WTC11 (cell line): ENCODE measurements around the gene CEACAM3. TPM values are rescaled to one million over a fixed set of nuclear protein-coding genes. Genes with fewer than 3 reads are reported as not detected.

Source experiments
- ATAC-seq: fragments of 200-7000 bp; cut with Tn5 transposase; 2 replicates; pipeline ENCODE4 v1.10.0; 2021; ENCODE audit warnings: mild to moderate bottlenecking, moderate library complexity
- CTCF ChIA-PET: fragments of 300-600 bp; sonication (Branson Sonifier 250); formaldehyde crosslinking; loops from one replicate; lab custom pipeline; 2021; ENCODE audit warnings: antibody characterized with exemption; lab: Charles Lee
- POLR2A ChIA-PET: fragments of 350-600 bp; sonication (Branson Sonifier 250); formaldehyde crosslinking; loops from one replicate; lab custom pipeline; 2021; ENCODE audit warnings: antibody characterized with exemption; lab: Charles Lee
- DNase-seq: peaks from one replicate; pipeline ENCODE4 v3.0.0; 2021; ENCODE audit warnings: low spot score
- H3K27ac Mint-ChIP-seq: 2 replicates; pipeline ENCODE4 v1.8.0; 2021; ENCODE audit warnings: mixed read lengths
- H3K27me3 Mint-ChIP-seq: 2 replicates; pipeline ENCODE4 v1.8.0; 2021; ENCODE audit warnings: low read depth, mild to moderate bottlenecking, moderate library complexity, mixed read lengths
- H3K36me3 Mint-ChIP-seq: 2 replicates; pipeline ENCODE4 v1.8.0; 2021; ENCODE audit warnings: mixed read lengths
- H3K4me1 Mint-ChIP-seq: 2 replicates; pipeline ENCODE4 v1.8.0; 2022; ENCODE audit warnings: mixed read lengths
- H3K4me3 Mint-ChIP-seq: 2 replicates; pipeline ENCODE4 v1.8.0; 2021; ENCODE audit warnings: mild to moderate bottlenecking, moderate library complexity, mixed read lengths
- H3K9me3 Mint-ChIP-seq: 2 replicates; pipeline ENCODE4 v1.8.0; 2021; ENCODE audit warnings: mixed read lengths
- CREB1 ChIP-seq: sonication (generic); formaldehyde crosslinking; IDR thresholded peaks from 2 replicates; pipeline ENCODE4 v1.8.0; 2023; ENCODE audit warnings: mild to moderate bottlenecking, missing genetic modification reagents
- FOXP1 ChIP-seq: sonication (generic); formaldehyde crosslinking; IDR thresholded peaks from 2 replicates; pipeline ENCODE4 v1.8.0; 2022; ENCODE audit warnings: missing genetic modification reagents, mild to moderate bottlenecking, moderate library complexity, borderline replicate concordance
- IRF1 ChIP-seq: sonication (generic); formaldehyde crosslinking; IDR thresholded peaks from 2 replicates; pipeline ENCODE4 v1.8.0; 2023; ENCODE audit warnings: missing genetic modification reagents
- IRF2 ChIP-seq: sonication (generic); formaldehyde crosslinking; IDR thresholded peaks from 2 replicates; pipeline ENCODE4 v1.8.0; 2022; ENCODE audit warnings: low read depth, missing genetic modification reagents, borderline replicate concordance
- JAZF1 ChIP-seq: fragments of 250-450 bp; sonication (Bioruptor Pico); IDR thresholded peaks from 2 replicates; pipeline ENCODE4 v1.9.0; 2021; ENCODE audit warnings: moderate library complexity, mild to moderate bottlenecking, inconsistent platforms
- PRRX2 ChIP-seq: fragments of 250-450 bp; sonication (Bioruptor Pico); IDR thresholded peaks from 2 replicates; pipeline ENCODE4 v1.8.0; 2021; ENCODE audit warnings: mild to moderate bottlenecking
- ZNF121 ChIP-seq: sonication (generic); formaldehyde crosslinking; IDR thresholded peaks from 2 replicates; pipeline ENCODE4 v1.8.0; 2023; ENCODE audit warnings: missing genetic modification reagents
- ZNF138 ChIP-seq: sonication (generic); formaldehyde crosslinking; conservative IDR thresholded peaks from 2 replicates; pipeline ENCODE4 v1.8.1; 2022; ENCODE audit warnings: mild to moderate bottlenecking, moderate library complexity, missing genetic modification reagents
- ZNF416 ChIP-seq: fragments of 250-450 bp; sonication (Bioruptor Pico); IDR thresholded peaks from 2 replicates; pipeline ENCODE4 v1.9.0; 2021; ENCODE audit warnings: mild to moderate bottlenecking, inconsistent platforms
- ZNF425 ChIP-seq: fragments of 250-450 bp; sonication (Bioruptor Pico); conservative IDR thresholded peaks from 2 replicates; pipeline ENCODE4 v1.9.0; 2021; ENCODE audit warnings: mild to moderate bottlenecking
- total RNA-seq: library from RNA; stranded (reverse); gene quantifications from 3 replicates; pipeline ENCODE4 v1.2.3, GENCODE V29; 2021
- TF ChIP-seq, protein P1 (sequence below): fragments of 200-600 bp; IDR thresholded peaks from 2 replicates; pipeline ENCODE4 v1.8.0; 2022; ENCODE audit warnings: antibody characterized with exemption
- TF ChIP-seq, protein P2 (sequence below): sonication (generic); formaldehyde crosslinking; IDR thresholded peaks from 2 replicates; pipeline ENCODE4 v1.8.1; 2022; ENCODE audit warnings: mild to moderate bottlenecking, missing genetic modification reagents, moderate library complexity, borderline replicate concordance
- TF ChIP-seq, protein P3 (sequence below): sonication (generic); formaldehyde crosslinking; IDR thresholded peaks from 2 replicates; pipeline ENCODE4 v1.8.0; 2022; ENCODE audit warnings: missing genetic modification reagents
- TF ChIP-seq, protein P4 (sequence below): sonication (generic); formaldehyde crosslinking; IDR thresholded peaks from 2 replicates; pipeline ENCODE4 v1.8.1; 2023; ENCODE audit warnings: mild to moderate bottlenecking, missing genetic modification reagents, borderline replicate concordance
- TF ChIP-seq, protein P5 (sequence below): sonication (generic); formaldehyde crosslinking; IDR thresholded peaks from 2 replicates; pipeline ENCODE4 v1.8.1; 2023; ENCODE audit warnings: mild to moderate bottlenecking, missing genetic modification reagents

Gene CEACAM3
- total RNA-seq, 1 experiment from 2014 or later, result not detected

GRCh38 chr19:41784312-41784711 lies 12.1 kb upstream of the CEACAM3 start:
- peaks cover 6% of the 10 kb centered on the region for H3K4me1 Mint-ChIP-seq
- POLR2A ChIA-PET, result no interaction called here
- no peak overlapping the region for H3K27ac Mint-ChIP-seq
- no peaks in the 10 kb centered on the region for H3K36me3 Mint-ChIP-seq
- CTCF ChIA-PET, result interaction anchor here (0.7 to 5.8 kb wide), 10 partner anchors 9 to 221 kb away, joined by 3 to 131 read pairs (median 8); no protein-coding TSS in a partner anchor
- H3K27me3 Mint-ChIP-seq, result peaks cover 40% of the 10 kb centered on the region
- no peak overlapping the region for H3K4me3 Mint-ChIP-seq
- ATAC-seq, result no peak
- no peak for DNase-seq
- TF ChIP-seq FOXP1 (CRISPR knock-in tag) (no peak), ZNF425 (CRISPR knock-in tag) (no peak), JAZF1 (no peak), IRF2 (CRISPR knock-in tag) (no peak)
- TF ChIP-seq, protein P1, sequence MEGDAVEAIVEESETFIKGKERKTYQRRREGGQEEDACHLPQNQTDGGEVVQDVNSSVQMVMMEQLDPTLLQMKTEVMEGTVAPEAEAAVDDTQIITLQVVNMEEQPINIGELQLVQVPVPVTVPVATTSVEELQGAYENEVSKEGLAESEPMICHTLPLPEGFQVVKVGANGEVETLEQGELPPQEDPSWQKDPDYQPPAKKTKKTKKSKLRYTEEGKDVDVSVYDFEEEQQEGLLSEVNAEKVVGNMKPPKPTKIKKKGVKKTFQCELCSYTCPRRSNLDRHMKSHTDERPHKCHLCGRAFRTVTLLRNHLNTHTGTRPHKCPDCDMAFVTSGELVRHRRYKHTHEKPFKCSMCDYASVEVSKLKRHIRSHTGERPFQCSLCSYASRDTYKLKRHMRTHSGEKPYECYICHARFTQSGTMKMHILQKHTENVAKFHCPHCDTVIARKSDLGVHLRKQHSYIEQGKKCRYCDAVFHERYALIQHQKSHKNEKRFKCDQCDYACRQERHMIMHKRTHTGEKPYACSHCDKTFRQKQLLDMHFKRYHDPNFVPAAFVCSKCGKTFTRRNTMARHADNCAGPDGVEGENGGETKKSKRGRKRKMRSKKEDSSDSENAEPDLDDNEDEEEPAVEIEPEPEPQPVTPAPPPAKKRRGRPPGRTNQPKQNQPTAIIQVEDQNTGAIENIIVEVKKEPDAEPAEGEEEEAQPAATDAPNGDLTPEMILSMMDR, result no peak
- TF ChIP-seq, all 79 proteins: peak for 0
- no peaks in the 10 kb centered on the region for H3K9me3 Mint-ChIP-seq

GRCh38 chr19:41784743-41785142 lies 11.6 kb upstream of the CEACAM3 start:
- ATAC-seq (no peak), DNase-seq (no peak)
- CTCF ChIA-PET, result interaction anchor here (0.7 to 5.8 kb wide), 17 partner anchors 8 to 143 kb away, joined by 3 to 131 read pairs (median 5); no protein-coding TSS in a partner anchor
- Mint-ChIP-seq H3K36me3 (no peaks in the 10 kb centered on the region), H3K4me1 (peaks cover 6% of the 10 kb centered on the region), H3K27ac (no peak overlapping the region), H3K4me3 (no peak overlapping the region), H3K9me3 (no peaks in the 10 kb centered on the region), H3K27me3 (peaks cover 40% of the 10 kb centered on the region)
- POLR2A ChIA-PET, result no interaction called here
- TF ChIP-seq, protein P2, sequence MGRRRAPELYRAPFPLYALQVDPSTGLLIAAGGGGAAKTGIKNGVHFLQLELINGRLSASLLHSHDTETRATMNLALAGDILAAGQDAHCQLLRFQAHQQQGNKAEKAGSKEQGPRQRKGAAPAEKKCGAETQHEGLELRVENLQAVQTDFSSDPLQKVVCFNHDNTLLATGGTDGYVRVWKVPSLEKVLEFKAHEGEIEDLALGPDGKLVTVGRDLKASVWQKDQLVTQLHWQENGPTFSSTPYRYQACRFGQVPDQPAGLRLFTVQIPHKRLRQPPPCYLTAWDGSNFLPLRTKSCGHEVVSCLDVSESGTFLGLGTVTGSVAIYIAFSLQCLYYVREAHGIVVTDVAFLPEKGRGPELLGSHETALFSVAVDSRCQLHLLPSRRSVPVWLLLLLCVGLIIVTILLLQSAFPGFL (CRISPR knock-in tag), result no peak
- TF ChIP-seq, protein P3, sequence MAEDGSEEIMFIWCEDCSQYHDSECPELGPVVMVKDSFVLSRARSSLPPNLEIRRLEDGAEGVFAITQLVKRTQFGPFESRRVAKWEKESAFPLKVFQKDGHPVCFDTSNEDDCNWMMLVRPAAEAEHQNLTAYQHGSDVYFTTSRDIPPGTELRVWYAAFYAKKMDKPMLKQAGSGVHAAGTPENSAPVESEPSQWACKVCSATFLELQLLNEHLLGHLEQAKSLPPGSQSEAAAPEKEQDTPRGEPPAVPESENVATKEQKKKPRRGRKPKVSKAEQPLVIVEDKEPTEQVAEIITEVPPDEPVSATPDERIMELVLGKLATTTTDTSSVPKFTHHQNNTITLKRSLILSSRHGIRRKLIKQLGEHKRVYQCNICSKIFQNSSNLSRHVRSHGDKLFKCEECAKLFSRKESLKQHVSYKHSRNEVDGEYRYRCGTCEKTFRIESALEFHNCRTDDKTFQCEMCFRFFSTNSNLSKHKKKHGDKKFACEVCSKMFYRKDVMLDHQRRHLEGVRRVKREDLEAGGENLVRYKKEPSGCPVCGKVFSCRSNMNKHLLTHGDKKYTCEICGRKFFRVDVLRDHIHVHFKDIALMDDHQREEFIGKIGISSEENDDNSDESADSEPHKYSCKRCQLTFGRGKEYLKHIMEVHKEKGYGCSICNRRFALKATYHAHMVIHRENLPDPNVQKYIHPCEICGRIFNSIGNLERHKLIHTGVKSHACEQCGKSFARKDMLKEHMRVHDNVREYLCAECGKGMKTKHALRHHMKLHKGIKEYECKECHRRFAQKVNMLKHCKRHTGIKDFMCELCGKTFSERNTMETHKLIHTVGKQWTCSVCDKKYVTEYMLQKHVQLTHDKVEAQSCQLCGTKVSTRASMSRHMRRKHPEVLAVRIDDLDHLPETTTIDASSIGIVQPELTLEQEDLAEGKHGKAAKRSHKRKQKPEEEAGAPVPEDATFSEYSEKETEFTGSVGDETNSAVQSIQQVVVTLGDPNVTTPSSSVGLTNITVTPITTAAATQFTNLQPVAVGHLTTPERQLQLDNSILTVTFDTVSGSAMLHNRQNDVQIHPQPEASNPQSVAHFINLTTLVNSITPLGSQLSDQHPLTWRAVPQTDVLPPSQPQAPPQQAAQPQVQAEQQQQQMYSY, result no peak
- TF ChIP-seq, protein P4, sequence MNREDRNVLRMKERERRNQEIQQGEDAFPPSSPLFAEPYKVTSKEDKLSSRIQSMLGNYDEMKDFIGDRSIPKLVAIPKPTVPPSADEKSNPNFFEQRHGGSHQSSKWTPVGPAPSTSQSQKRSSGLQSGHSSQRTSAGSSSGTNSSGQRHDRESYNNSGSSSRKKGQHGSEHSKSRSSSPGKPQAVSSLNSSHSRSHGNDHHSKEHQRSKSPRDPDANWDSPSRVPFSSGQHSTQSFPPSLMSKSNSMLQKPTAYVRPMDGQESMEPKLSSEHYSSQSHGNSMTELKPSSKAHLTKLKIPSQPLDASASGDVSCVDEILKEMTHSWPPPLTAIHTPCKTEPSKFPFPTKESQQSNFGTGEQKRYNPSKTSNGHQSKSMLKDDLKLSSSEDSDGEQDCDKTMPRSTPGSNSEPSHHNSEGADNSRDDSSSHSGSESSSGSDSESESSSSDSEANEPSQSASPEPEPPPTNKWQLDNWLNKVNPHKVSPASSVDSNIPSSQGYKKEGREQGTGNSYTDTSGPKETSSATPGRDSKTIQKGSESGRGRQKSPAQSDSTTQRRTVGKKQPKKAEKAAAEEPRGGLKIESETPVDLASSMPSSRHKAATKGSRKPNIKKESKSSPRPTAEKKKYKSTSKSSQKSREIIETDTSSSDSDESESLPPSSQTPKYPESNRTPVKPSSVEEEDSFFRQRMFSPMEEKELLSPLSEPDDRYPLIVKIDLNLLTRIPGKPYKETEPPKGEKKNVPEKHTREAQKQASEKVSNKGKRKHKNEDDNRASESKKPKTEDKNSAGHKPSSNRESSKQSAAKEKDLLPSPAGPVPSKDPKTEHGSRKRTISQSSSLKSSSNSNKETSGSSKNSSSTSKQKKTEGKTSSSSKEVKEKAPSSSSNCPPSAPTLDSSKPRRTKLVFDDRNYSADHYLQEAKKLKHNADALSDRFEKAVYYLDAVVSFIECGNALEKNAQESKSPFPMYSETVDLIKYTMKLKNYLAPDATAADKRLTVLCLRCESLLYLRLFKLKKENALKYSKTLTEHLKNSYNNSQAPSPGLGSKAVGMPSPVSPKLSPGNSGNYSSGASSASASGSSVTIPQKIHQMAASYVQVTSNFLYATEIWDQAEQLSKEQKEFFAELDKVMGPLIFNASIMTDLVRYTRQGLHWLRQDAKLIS, result no peak
- TF ChIP-seq ZNF138 (no peak), ZNF416 (CRISPR knock-in tag) (no peak), PRRX2 (CRISPR knock-in tag) (no peak), CREB1 (no peak), ZNF121 (CRISPR knock-in tag) (no peak), IRF1 (CRISPR knock-in tag) (no peak)
- TF ChIP-seq, protein P5, sequence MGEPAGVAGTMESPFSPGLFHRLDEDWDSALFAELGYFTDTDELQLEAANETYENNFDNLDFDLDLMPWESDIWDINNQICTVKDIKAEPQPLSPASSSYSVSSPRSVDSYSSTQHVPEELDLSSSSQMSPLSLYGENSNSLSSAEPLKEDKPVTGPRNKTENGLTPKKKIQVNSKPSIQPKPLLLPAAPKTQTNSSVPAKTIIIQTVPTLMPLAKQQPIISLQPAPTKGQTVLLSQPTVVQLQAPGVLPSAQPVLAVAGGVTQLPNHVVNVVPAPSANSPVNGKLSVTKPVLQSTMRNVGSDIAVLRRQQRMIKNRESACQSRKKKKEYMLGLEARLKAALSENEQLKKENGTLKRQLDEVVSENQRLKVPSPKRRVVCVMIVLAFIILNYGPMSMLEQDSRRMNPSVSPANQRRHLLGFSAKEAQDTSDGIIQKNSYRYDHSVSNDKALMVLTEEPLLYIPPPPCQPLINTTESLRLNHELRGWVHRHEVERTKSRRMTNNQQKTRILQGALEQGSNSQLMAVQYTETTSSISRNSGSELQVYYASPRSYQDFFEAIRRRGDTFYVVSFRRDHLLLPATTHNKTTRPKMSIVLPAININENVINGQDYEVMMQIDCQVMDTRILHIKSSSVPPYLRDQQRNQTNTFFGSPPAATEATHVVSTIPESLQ (CRISPR knock-in tag), result no peak
- TF ChIP-seq, protein P1, result no peak
